Right lobe of liver (tissue), 4 donors: ENCODE measurements around the gene EMX1.

Experiments
- CTCF ChIP-seq, 4 donors: fragments of 200-600 bp in 3 of 4; fragments of 450-650 bp in 1 of 4; IDR thresholded peaks; one replicate each; pipeline versions ENCODE4 v1.5.1 to v1.8.0; 2016 to 2022; ENCODE audit warnings: antibody characterized with exemption in 4 of 4, mild to moderate bottlenecking in 2 of 4
- POLR2A ChIP-seq: fragments of 450-650 bp; IDR thresholded peaks from one replicate; pipeline ENCODE4 v1.6.1; 2017; ENCODE audit warnings: antibody characterized with exemption, mild to moderate bottlenecking
- donor health status: DM: no; HTN: no; CAD: no.
- donor health status: DM: no; HTN: no; CAD: no.
- donor health status: DM: no; HTN: yes; CAD: no.

DNA sequence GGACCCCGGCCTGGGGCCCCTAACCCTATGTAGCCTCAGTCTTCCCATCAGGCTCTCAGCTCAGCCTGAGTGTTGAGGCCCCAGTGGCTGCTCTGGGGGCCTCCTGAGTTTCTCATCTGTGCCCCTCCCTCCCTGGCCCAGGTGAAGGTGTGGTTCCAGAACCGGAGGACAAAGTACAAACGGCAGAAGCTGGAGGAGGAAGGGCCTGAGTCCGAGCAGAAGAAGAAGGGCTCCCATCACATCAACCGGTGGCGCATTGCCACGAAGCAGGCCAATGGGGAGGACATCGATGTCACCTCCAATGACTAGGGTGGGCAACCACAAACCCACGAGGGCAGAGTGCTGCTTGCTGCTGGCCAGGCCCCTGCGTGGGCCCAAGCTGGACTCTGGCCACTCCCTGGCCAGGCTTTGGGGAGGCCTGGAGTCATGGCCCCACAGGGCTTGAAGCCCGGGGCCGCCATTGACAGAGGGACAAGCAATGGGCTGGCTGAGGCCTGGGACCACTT is 16.4 kb downstream of the EMX1 start:
- TF ChIP-seq CTCF (IDR thresholded peaks at IDR 0.05) (no peak), POLR2A (no peak)
